ENCODE data around the gene CYREN. TPM values are rescaled to one million over a fixed set of nuclear protein-coding genes. Genes with fewer than 3 reads are reported as not detected.

CYREN gene
- total and polyA plus RNA-seq, 8 donors = 13.9 to 29.0 (median 23.8) TPM

DNA sequence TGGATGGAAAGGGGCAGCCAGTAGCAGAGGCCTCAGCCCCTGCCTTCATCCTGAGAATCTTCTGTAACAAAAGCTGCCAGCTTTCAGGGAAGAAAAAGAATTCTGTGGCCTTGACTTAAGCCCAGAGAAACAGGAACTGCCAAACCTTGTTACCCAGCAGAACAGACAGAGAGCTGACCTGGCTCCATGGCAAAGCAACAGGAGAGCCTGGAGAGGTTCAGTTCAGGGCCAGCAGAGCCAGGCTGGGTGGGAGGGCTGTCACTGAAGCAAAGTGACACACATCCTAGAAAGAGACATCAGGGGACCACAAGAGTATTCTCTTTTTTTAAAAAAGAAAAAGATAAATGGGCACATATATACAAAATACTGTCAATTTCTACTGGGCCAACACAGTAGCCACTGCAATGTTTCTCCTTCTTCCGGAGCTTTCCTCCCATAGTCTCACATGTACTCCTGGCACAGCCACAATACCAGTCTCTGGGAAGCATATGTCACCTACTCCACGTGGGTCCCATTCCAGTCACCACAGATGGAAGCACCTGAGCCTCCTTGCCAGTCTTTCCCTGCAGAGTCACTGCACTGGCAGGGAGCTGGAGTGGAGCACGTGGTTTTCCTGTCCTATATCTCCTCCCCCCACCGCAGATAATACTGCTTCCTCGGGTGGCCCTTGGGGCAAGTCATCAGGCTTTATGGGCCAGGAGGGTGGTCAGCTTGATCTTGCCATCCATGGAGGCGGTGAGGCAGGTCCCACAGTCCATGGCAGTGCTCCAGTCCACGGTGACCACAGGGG is 15.2 kb upstream of the CYREN start:
- no peak for FAIRE-seq
- peaks cover 0 to 16% (median 8%) of the 10 kb centered on the region in 3 donors for H3K4me1 ChIP-seq
- WGBS, 2 donors = 83 to 87% methylated on average over 7 of the region's 7 CpGs
- no peaks in the 10 kb centered on the region for H3K27me3 ChIP-seq
- no peak for DNase-seq
- no peak overlapping the region for H3K4me3 ChIP-seq
- intact Hi-C loops (cut with DNase I) = no loop called here
- H3K9me3 ChIP-seq = no peaks in the 10 kb centered on the region
- H3K36me3 ChIP-seq = peaks cover 7 to 68% (median 28%) of the 10 kb centered on the region in 3 donors
- TF ChIP-seq CTCF (IDR thresholded peaks at IDR 0.05) = no peak
- ATAC-seq = no peak
- no peak overlapping the region for H3K27ac ChIP-seq

DNA sequence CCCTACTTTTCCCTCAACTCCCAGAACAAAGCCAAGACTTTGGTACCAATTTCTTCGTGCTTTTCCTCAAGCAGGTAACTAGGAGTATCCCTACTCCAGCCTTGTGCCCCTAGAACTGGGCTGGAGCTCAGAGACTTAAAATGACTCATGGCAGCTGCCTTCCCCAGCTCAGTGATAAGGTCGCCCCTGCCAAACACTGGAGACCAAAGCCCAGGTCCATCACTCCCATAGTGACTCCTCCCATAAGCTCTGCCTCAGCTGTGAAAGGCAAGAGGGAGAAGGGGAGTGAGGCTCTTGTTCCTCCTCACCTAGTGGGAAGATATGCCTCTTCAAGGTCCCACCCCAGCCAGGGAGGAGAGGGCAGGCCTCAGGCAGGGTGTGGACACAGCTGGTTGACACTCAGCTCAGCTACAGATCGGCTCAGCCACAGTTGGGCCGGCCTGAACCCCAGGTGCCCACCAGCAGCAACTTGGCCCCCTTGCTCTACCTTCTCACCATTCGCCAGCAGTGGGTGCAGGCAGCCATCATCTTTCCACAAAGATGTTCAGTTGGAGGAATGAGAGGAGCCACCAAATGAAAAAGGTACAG is 13.8 kb upstream of the CYREN start:
- H3K4me1 ChIP-seq = peaks cover 0 to 6% (median 0%) of the 10 kb centered on the region in 3 donors
- ATAC-seq (no peak), FAIRE-seq (no peak), DNase-seq (peak in 1 of 6 donors; percentile 1)
- H3K27ac ChIP-seq = no peak overlapping the region
- no peak overlapping the region for H3K4me3 ChIP-seq
- no peak for TF ChIP-seq CTCF (IDR thresholded peaks at IDR 0.05)
- H3K9me3 ChIP-seq = no peaks in the 10 kb centered on the region
- no peaks in the 10 kb centered on the region for H3K27me3 ChIP-seq
- WGBS, 2 donors = 90% methylated on average over 5 of the region's 5 CpGs
- intact Hi-C loops (cut with DNase I) = no loop called here
- H3K36me3 ChIP-seq = peaks cover 7 to 68% (median 28%) of the 10 kb centered on the region in 3 donors

- Histone ChIP-seq H3K4me3 (no peak overlapping the region), H3K9me3 (no peaks in the 10 kb centered on the region), H3K36me3 (peaks cover 7 to 68% (median 28%) of the 10 kb centered on the region in 3 donors), H3K27ac (no peak overlapping the region), H3K4me1 (peaks cover 0 to under 1% (median 0%) of the 10 kb centered on the region in 3 donors), H3K27me3 (no peaks in the 10 kb centered on the region)
- TF ChIP-seq CTCF (IDR thresholded peaks at IDR 0.05) = no peak
- 96% methylated on average over 7 of the region's 7 CpGs for whole genome bisulfite sequencing, 2 donors
- intact Hi-C loops (cut with DNase I) = no loop called here
- ATAC-seq (no peak), DNase-seq (no peak), FAIRE-seq (no peak)
These were observed 13.0 kb upstream of the CYREN start for GRCh38 chr7:135183478-135183877.

- Histone ChIP-seq H3K9me3 (no peaks in the 10 kb centered on the region), H3K4me3 (no peak overlapping the region), H3K27me3 (no peaks in the 10 kb centered on the region), H3K4me1 (no peaks in the 10 kb centered on the region), H3K36me3 (peaks cover 7 to 57% (median 27%) of the 10 kb centered on the region in 3 donors), H3K27ac (no peak overlapping the region)
- ATAC-seq = no peak
- no peak for FAIRE-seq
- no peak for TF ChIP-seq CTCF (IDR thresholded peaks at IDR 0.05)
- WGBS, 2 donors = 96 to 97% methylated on average over 31 of the region's 31 CpGs
- intact Hi-C loops (cut with DNase I) = no loop called here
- no peak for DNase-seq
These were observed 11.6 kb upstream of the CYREN start for GRCh38 chr7:135181929-135182678.
